ENCODE measurements around the gene TMC5. TPM values are rescaled to one million over a fixed set of nuclear protein-coding genes. Genes with fewer than 3 reads are reported as not detected.

TMC5 gene
- total and polyA plus RNA-seq, 2 of the 13 experiments (the other 11 are each of a cell fraction or from before 2014, with no cell fraction given) = 0.09 to 0.41 TPM

- Histone ChIP-seq H2AFZ (ENCODE audit: low read length) (no peak overlapping the region), H3K9me3 (ENCODE audit: low read length) (no peaks in the 10 kb centered on the region), H3K36me3 (replicated peaks in 1 of 2; ENCODE audit: control insufficient read depth in 1 of 2, insufficient read depth in 2 of 2, low read length in 2 of 2) (no peaks in the 10 kb centered on the region), H3K9ac (ENCODE audit: insufficient read depth, low read depth, low read length) (no peak overlapping the region), H3K4me3 (replicated peaks in 1 of 3; ENCODE audit: insufficient read depth in 1 of 3, low read depth in 2 of 3, low read length in 3 of 3) (no peak overlapping the region), H4K20me1 (ENCODE audit: insufficient read depth, low read length) (no peaks in the 10 kb centered on the region), H3K27me3 (ENCODE audit: control insufficient read depth in 1 of 2, insufficient read depth in 2 of 2, low read length in 2 of 2) (0 out of 5 replicates have a peak, but pooled peaks cover 0 to 1% of the 10 kb centered on the region in 2 experiments), H3K4me2 (ENCODE audit: low read depth, low read length) (no peak overlapping the region), H3K27ac (ENCODE audit: extremely low read length, insufficient read depth, low read length) (no peak overlapping the region), H3K79me2 (ENCODE audit: insufficient read depth, low read length) (no peaks in the 10 kb centered on the region), H3K4me1 (ENCODE audit: insufficient read depth, low read length) (peaks cover 33% of the 10 kb centered on the region)
- no peak for DNase-seq (ENCODE audit: low spot score)
- in situ Hi-C loops (cut with HindIII; ENCODE audit: extremely low pct_ligation_motif_present, low pct_unique_long_range_greater_than_20kb) = no loop called here
- CTCF ChIA-PET (ENCODE audit: low intra/inter-chr PET ratio, low total read pairs) = no interaction called here
- no TSS peak for BruUV-seq (replicated peaks)
- no peak for FAIRE-seq
- WGBS (ENCODE audit: low lambda C conversion rate) = 62% methylated on average over 5 of the region's 5 CpGs
- intact Hi-C loops (cut with micrococcal nuclease; ENCODE audit: unreplicated experiment) = no loop called here
- POLR2A ChIA-PET = no interaction called here
- no peak for TF ChIP-seq ZBTB39 (CRISPR knock-in tag; IDR thresholded peaks at IDR 0.05)
- peak; percentile 96; the same call in 1 of the 2 replicates for TF ChIP-seq ZNF564 (CRISPR knock-in tag; IDR thresholded peaks at IDR 0.05)
- ATAC-seq = no peak
These were observed 64.1 kb downstream of the TMC5 start for GRCh38 chr16:19481769-19482168.

- ChIA-PET CTCF (ENCODE audit: low intra/inter-chr PET ratio, low total read pairs) (no interaction called here), POLR2A (no interaction called here)
- no peaks in the 10 kb centered on the region for H3K79me2 ChIP-seq (ENCODE audit: insufficient read depth, low read length)
- peaks cover 33% of the 10 kb centered on the region for H3K4me1 ChIP-seq (ENCODE audit: insufficient read depth, low read length)
- no peak for ATAC-seq
- no peaks in the 10 kb centered on the region for H3K9me3 ChIP-seq (ENCODE audit: low read length)
- in situ Hi-C loops (cut with HindIII; ENCODE audit: extremely low pct_ligation_motif_present, low pct_unique_long_range_greater_than_20kb) (no loop called here), intact Hi-C loops (cut with micrococcal nuclease; ENCODE audit: unreplicated experiment) (no loop called here)
- H3K36me3 ChIP-seq (replicated peaks in 1 of 2; ENCODE audit: control insufficient read depth in 1 of 2, insufficient read depth in 2 of 2, low read length in 2 of 2) = no peaks in the 10 kb centered on the region
- no peak for FAIRE-seq
- TF ChIP-seq ZNF883 (CRISPR knock-in tag; IDR thresholded peaks at IDR 0.05; ENCODE audit: not compliant biosample characterization) (no peak), THRA (CRISPR knock-in tag; IDR thresholded peaks at IDR 0.05; ENCODE audit: borderline replicate concordance) (no peak), ZNF891 (CRISPR knock-in tag; IDR thresholded peaks at IDR 0.05) (no peak), STAT6 (CRISPR knock-in tag; IDR thresholded peaks at IDR 0.05; ENCODE audit: borderline replicate concordance) (no peak), SPEN (CRISPR knock-in tag; IDR thresholded peaks at IDR 0.05; ENCODE audit: low read depth) (no peak), POGZ (CRISPR knock-in tag; IDR thresholded peaks at IDR 0.05) (no peak), ZFP1 (CRISPR knock-in tag; IDR thresholded peaks at IDR 0.05) (no peak)
- H2AFZ ChIP-seq (ENCODE audit: low read length) = no peak overlapping the region
- no peak overlapping the region for H3K27ac ChIP-seq (ENCODE audit: extremely low read length, insufficient read depth, low read length)
- H3K4me2 ChIP-seq (ENCODE audit: low read depth, low read length) = no peak overlapping the region
- 70% methylated on average over 1 of the region's 1 CpG for WGBS (ENCODE audit: low lambda C conversion rate)
- no peak overlapping the region for H3K9ac ChIP-seq (ENCODE audit: insufficient read depth, low read depth, low read length)
- DNase-seq (ENCODE audit: low spot score) = no peak
- no peak overlapping the region for H3K4me3 ChIP-seq (replicated peaks in 1 of 3; ENCODE audit: insufficient read depth in 1 of 3, low read depth in 2 of 3, low read length in 3 of 3)
- no peaks in the 10 kb centered on the region for H4K20me1 ChIP-seq (ENCODE audit: insufficient read depth, low read length)
- 0 out of 5 replicates have a peak, but pooled peaks cover 0 to 5% of the 10 kb centered on the region in 2 experiments for H3K27me3 ChIP-seq (ENCODE audit: control insufficient read depth in 1 of 2, insufficient read depth in 2 of 2, low read length in 2 of 2)
- BruUV-seq (replicated peaks) = no TSS peak
These were observed 64.6 kb downstream of the TMC5 start for GRCh38 chr16:19482291-19482690.
